HepG2 (cell line): ENCODE data around the gene SMOC1. TPM values are rescaled to one million over a fixed set of nuclear protein-coding genes. Genes with fewer than 3 reads are reported as not detected.

Source experiments
- ATAC-seq: fragments of 200-7000 bp; cut with Tn5 transposase; 3 replicates; pipeline ENCODE4 v1.9.1; 2020; ENCODE audit warnings: mild to moderate bottlenecking, moderate library complexity
- BruUV-seq: library from RNA; stranded (reverse); fragments of 400-500 nt; replicated peaks from 2 replicates; lab custom pipeline; 2021; lab: Mats Ljungman, UMichigan
- CTCF ChIA-PET: fragments of 300-600 bp; formaldehyde crosslinking; extraction: SDS; loops from one replicate; lab custom pipeline; 2021; ENCODE audit warnings: low total read pairs, inconsistent platforms, low intra/inter-chr PET ratio; lab: Yijun Ruan, JAX
- POLR2A ChIA-PET: fragments of 350-600 bp; sonication (Branson Sonifier 250); formaldehyde crosslinking; loops from one replicate; lab custom pipeline; 2020; ENCODE audit warnings: antibody characterized with exemption, inconsistent platforms; lab: Yijun Ruan, JAX
- DNase-seq: peaks from one replicate; pipeline ENCODE4 v3.0.0-alpha.2; 2015; ENCODE audit warnings: low spot score
- FAIRE-seq: peaks from 3 replicates; lab custom pipeline; 2011; peaks lifted over from hg19 to GRCh38; lab: Jason Lieb, UNC
- H2AFZ ChIP-seq: one replicate; pipeline ENCODE4 v1.6.1; 2011; ENCODE audit warnings: low read length, inconsistent platforms
- H3K27ac ChIP-seq: fragments of 300-600 bp; 3 replicates; pipeline ENCODE4 v1.8.0; 2011; ENCODE audit warnings: mixed run types, mild to moderate bottlenecking, mixed read lengths, low read length, inconsistent platforms; ENCODE audit not compliant: insufficient read depth; ENCODE audit errors: extremely low read length
- H3K27me3 ChIP-seq, 2 experiments: fragments of 200-600 bp in 1 of 2; 2 replicates in 1 of 2; 3 replicates in 1 of 2; pipeline versions ENCODE4 v1.6.0 to v1.8.0; 2011; ENCODE audit warnings: low read length in 2 of 2, mild to moderate bottlenecking in 2 of 2, moderate library complexity in 2 of 2, inconsistent platforms in 1 of 2; ENCODE audit not compliant: insufficient read depth in 2 of 2, control insufficient read depth in 1 of 2
- H3K36me3 ChIP-seq, 2 experiments: fragments of 200-600 bp in 1 of 2; replicated peaks in 1 of 2; 2 replicates in 1 of 2; 3 replicates in 1 of 2; pipeline versions ENCODE4 v1.5.1 to v1.8.0; 2011; ENCODE audit warnings: low read length in 2 of 2, inconsistent platforms in 1 of 2; ENCODE audit not compliant: insufficient read depth in 2 of 2, control insufficient read depth in 1 of 2
- H3K4me1 ChIP-seq: 2 replicates; pipeline ENCODE4 v1.5.1; 2012; ENCODE audit warnings: low read length, inconsistent platforms; ENCODE audit not compliant: insufficient read depth
- H3K4me2 ChIP-seq: 2 replicates; pipeline ENCODE4 v1.6.0; 2011; ENCODE audit warnings: low read depth, low read length, inconsistent platforms
- H3K4me3 ChIP-seq, 3 experiments: fragments of 200-600 bp in 1 of 3; sonication (generic), shearing (Covaris generic) in 1 of 3; replicated peaks in 1 of 3; 2 replicates each; pipeline ENCODE4 v1.5.1; 2011 to 2016; ENCODE audit warnings: low read length in 3 of 3, inconsistent platforms in 2 of 3, low read depth in 2 of 3, mild to moderate bottlenecking in 2 of 3, control low read depth in 1 of 3, mixed read lengths in 1 of 3; ENCODE audit not compliant: insufficient read depth in 1 of 3
- H3K79me2 ChIP-seq: one replicate; pipeline ENCODE4 v1.6.1; 2011; ENCODE audit warnings: low read length, inconsistent platforms; ENCODE audit not compliant: insufficient read depth
- H3K9ac ChIP-seq: 2 replicates; pipeline ENCODE4 v1.6.0; 2011; ENCODE audit warnings: mild to moderate bottlenecking, low read depth, low read length, inconsistent platforms; ENCODE audit not compliant: insufficient read depth
- H3K9me3 ChIP-seq: 2 replicates; pipeline ENCODE4 v1.5.1; 2012; ENCODE audit warnings: mild to moderate bottlenecking, low read length
- H4K20me1 ChIP-seq: 2 replicates; pipeline ENCODE4 v1.6.0; 2011; ENCODE audit warnings: inconsistent platforms, mild to moderate bottlenecking, low read length, moderate library complexity; ENCODE audit not compliant: insufficient read depth
- HDAC1 ChIP-seq: sonication (generic); formaldehyde crosslinking; IDR thresholded peaks from 2 replicates; pipeline ENCODE4 v1.5.1; 2020; ENCODE audit warnings: mild to moderate bottlenecking, missing genetic modification reagents
- HNF4G ChIP-seq, 2 experiments: sonication (generic) in 1 of 2; formaldehyde crosslinking in 1 of 2; IDR thresholded peaks; 2 replicates each; pipeline versions ENCODE4 v1.4.0 to v1.6.1; 2011 to 2020; ENCODE audit warnings: borderline replicate concordance in 2 of 2, low read depth in 2 of 2, mild to moderate bottlenecking in 2 of 2, low read length in 1 of 2, missing genetic modification reagents in 1 of 2, moderate library complexity in 1 of 2
- IRF9 ChIP-seq: sonication (generic); formaldehyde crosslinking; IDR thresholded peaks from 2 replicates; pipeline ENCODE4 v1.8.0; 2022; ENCODE audit warnings: missing genetic modification reagents, mild to moderate bottlenecking, borderline replicate concordance
- MBD4 ChIP-seq: IDR thresholded peaks from 2 replicates; pipeline ENCODE4 v1.6.1; 2012; ENCODE audit warnings: low read length, inconsistent platforms, borderline replicate concordance
- POLR2AphosphoS2 ChIP-seq: IDR thresholded peaks from 2 replicates; pipeline ENCODE4 v1.6.1; 2011; ENCODE audit warnings: low read depth, low read length, improper control_type of control experiment
- SP4 ChIP-seq: sonication (generic); formaldehyde crosslinking; IDR thresholded peaks from 2 replicates; pipeline ENCODE4 v1.8.1; 2023; ENCODE audit warnings: mild to moderate bottlenecking, missing genetic modification reagents
- ZNF354B ChIP-seq: sonication (generic); formaldehyde crosslinking; IDR thresholded peaks from 2 replicates; pipeline ENCODE4 v1.8.0; 2022; ENCODE audit warnings: mild to moderate bottlenecking, missing genetic modification reagents
- ZNF572 ChIP-seq: sonication (generic); formaldehyde crosslinking; IDR thresholded peaks from 2 replicates; pipeline ENCODE4 v1.5.1; 2020; ENCODE audit warnings: mild to moderate bottlenecking, missing genetic modification reagents
- WGBS: methylation state at CpG from one replicate; pipeline ENCODE4 v1.1.6; 2017; ENCODE audit warnings: low lambda C conversion rate; 5-methylcytosine and 5-hydroxymethylcytosine counted together
- in situ Hi-C: cut with HindIII; loops from 2 replicates; pipeline ENCODE4 v1.10.0; 2017; ENCODE audit warnings: low pct_unique_long_range_greater_than_20kb; ENCODE audit not compliant: extremely low pct_ligation_motif_present
- intact Hi-C: fragments of 100-400 bp; cut with micrococcal nuclease; formaldehyde crosslinking; loops from one replicate; pipeline ENCODE4 v1.10.0; 2022; ENCODE audit not compliant: unreplicated experiment
- polyA plus RNA-seq, 8 experiments: library from polyadenylated mRNA; depleted of rRNA in 3 of 8; stranded (reverse) in 7 of 8; unstranded in 1 of 8; fragments of >200 nt; fragmentation: Illumina TruSeq in 4 of 8; extraction: Trizol in 4 of 8; gene quantifications; 2 replicates each; pipeline versions ENCODE4 v1.2.1 to v1.2.3, GENCODE V29; 2011 to 2016; ENCODE audit warnings: low read depth in 4 of 8, missing spikeins in 1 of 8, mixed read lengths in 1 of 8; ENCODE audit not compliant: insufficient read depth in 1 of 8
- total RNA-seq, 5 experiments: library from RNA; depleted of rRNA; stranded (reverse); fragments of >200 nt; fragmentation: Illumina TruSeq; extraction: Trizol; gene quantifications; 2 replicates each; pipeline ENCODE4 v1.2.3, GENCODE V29; 2016; ENCODE audit warnings: low read depth in 1 of 5
- TF ChIP-seq, protein P1 (sequence below): sonication (generic); formaldehyde crosslinking; IDR thresholded peaks from 2 replicates; pipeline ENCODE4 v1.4.0; 2020; ENCODE audit warnings: missing genetic modification reagents
- TF ChIP-seq, protein P2 (sequence below): sonication (generic); formaldehyde crosslinking; IDR thresholded peaks from 2 replicates; pipeline ENCODE4 v1.5.1; 2020; ENCODE audit warnings: mild to moderate bottlenecking, missing genetic modification reagents

The SMOC1 gene
- total and polyA plus RNA-seq, 2 of the 13 experiments (the other 11 are each of a cell fraction or from before 2014, with no cell fraction given) = 17.8 to 35.6 TPM

GRCh38 chr14:69932391-69932790 is 53.2 kb downstream of the SMOC1 start:
- intact Hi-C loops = no loop called here
- TF ChIP-seq ZNF572 (CRISPR knock-in tag) (no peak), SP4 (CRISPR knock-in tag) (no peak), HDAC1 (CRISPR knock-in tag) (no peak), ZNF354B (no peak), IRF9 (CRISPR knock-in tag) (no peak)
- Histone ChIP-seq H3K4me3 (no peak overlapping the region), H3K4me1 (peaks cover 38% of the 10 kb centered on the region), H3K27ac (no peak overlapping the region), H3K4me2 (no peak overlapping the region), H3K9me3 (no peaks in the 10 kb centered on the region), H3K79me2 (peaks cover 9% of the 10 kb centered on the region), H2AFZ (no peak overlapping the region), H3K9ac (no peak overlapping the region), H3K36me3 (peaks cover 0 to 4% of the 10 kb centered on the region in 2 experiments; a peak in 1 of 5 replicates), H3K27me3 (no peaks in the 10 kb centered on the region), H4K20me1 (peaks cover 4% of the 10 kb centered on the region; the same call in 1 of the 2 replicates)
- ChIA-PET CTCF (no interaction called here), POLR2A (interaction anchor here (0.8 kb wide), 1 partner anchor 53 kb away, joined by 3 read pairs; the partner anchor contains the start of gene SMOC1)
- BruUV-seq = no TSS peak
- in situ Hi-C loops = no loop called here
- 98% methylated on average over 8 of the region's 10 CpGs for WGBS
- ATAC-seq (no peak), FAIRE-seq (no peak), DNase-seq (no peak)

- H2AFZ ChIP-seq = no peak overlapping the region
- intact Hi-C loops = no loop called here
- H3K79me2 ChIP-seq = peaks cover 10% of the 10 kb centered on the region
- H3K4me1 ChIP-seq = peaks cover 42% of the 10 kb centered on the region
- H3K36me3 ChIP-seq = peaks cover 0 to 4% of the 10 kb centered on the region in 2 experiments; a peak in 1 of 5 replicates
- H3K9me3 ChIP-seq = no peaks in the 10 kb centered on the region
- H3K9ac ChIP-seq = no peak overlapping the region
- ChIA-PET POLR2A (no interaction called here), CTCF (no interaction called here)
- ATAC-seq (no peak), DNase-seq (peak; percentile 17), FAIRE-seq (no peak)
- WGBS = 86% methylated on average over 9 of the region's 9 CpGs
- no peak overlapping the region for H3K4me3 ChIP-seq
- no TSS peak for BruUV-seq
- in situ Hi-C loops = no loop called here
- H3K27ac ChIP-seq = no peak overlapping the region
- H3K27me3 ChIP-seq = no peaks in the 10 kb centered on the region
- H3K4me2 ChIP-seq = no peak overlapping the region
- peaks cover 4% of the 10 kb centered on the region; the same call in 1 of the 2 replicates for H4K20me1 ChIP-seq
- TF ChIP-seq HNF4G (IDR thresholded peaks at IDR 0.05; ENCODE audit: borderline replicate concordance, low read depth, low read length) (no peak), HNF4G (CRISPR knock-in tag; IDR thresholded peaks at IDR 0.05; ENCODE audit: borderline replicate concordance, low read depth) (no peak), POLR2AphosphoS2 (no peak), MBD4 (no peak)
- TF ChIP-seq, protein P1, sequence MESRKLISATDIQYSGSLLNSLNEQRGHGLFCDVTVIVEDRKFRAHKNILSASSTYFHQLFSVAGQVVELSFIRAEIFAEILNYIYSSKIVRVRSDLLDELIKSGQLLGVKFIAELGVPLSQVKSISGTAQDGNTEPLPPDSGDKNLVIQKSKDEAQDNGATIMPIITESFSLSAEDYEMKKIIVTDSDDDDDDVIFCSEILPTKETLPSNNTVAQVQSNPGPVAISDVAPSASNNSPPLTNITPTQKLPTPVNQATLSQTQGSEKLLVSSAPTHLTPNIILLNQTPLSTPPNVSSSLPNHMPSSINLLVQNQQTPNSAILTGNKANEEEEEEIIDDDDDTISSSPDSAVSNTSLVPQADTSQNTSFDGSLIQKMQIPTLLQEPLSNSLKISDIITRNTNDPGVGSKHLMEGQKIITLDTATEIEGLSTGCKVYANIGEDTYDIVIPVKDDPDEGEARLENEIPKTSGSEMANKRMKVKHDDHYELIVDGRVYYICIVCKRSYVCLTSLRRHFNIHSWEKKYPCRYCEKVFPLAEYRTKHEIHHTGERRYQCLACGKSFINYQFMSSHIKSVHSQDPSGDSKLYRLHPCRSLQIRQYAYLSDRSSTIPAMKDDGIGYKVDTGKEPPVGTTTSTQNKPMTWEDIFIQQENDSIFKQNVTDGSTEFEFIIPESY (CRISPR knock-in tag) = peak; percentile 35; the same call in 1 of the 2 replicates
- TF ChIP-seq, protein P2, sequence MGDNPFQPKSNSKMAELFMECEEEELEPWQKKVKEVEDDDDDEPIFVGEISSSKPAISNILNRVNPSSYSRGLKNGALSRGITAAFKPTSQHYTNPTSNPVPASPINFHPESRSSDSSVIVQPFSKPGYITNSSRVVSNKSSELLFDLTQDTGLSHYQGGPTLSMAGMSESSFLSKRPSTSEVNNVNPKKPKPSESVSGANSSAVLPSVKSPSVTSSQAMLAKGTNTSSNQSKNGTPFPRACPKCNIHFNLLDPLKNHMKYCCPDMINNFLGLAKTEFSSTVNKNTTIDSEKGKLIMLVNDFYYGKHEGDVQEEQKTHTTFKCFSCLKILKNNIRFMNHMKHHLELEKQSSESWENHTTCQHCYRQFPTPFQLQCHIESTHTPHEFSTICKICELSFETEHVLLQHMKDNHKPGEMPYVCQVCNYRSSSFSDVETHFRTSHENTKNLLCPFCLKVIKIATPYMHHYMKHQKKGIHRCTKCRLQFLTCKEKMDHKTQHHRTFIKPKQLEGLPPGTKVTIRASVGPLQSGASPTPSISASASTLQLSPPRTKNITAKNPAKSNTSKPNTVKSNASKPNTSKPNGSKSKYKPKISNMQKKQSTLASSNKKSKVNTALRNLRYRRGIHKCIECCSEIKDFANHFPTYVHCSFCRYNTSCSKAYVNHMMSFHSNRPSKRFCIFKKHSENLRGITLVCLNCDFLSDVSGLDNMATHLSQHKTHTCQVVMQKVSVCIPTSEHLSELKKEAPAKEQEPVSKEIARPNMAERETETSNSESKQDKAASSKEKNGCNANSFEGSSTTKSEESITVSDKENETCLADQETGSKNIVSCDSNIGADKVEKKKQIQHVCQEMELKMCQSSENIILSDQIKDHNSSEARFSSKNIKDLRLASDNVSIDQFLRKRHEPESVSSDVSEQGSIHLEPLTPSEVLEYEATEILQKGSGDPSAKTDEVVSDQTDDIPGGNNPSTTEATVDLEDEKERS = no peak
Observed at GRCh38 chr14:69933623-69934275, 54.5 kb downstream of the SMOC1 start.
